HL-60/S4 (cell line): ENCODE measurements around the gene NAMPT.
"Not testable (repeated sequence)": the region's sequence is repeated elsewhere in the genome, so short reads cannot be mapped to it uniquely, and the experiment has no call there.

Source experiments
- in situ Hi-C: fragments of 300-500 bp; cut with MboI; formaldehyde crosslinking; loops from 2 replicates; pipeline ENCODE4 v1.14.3; 2022; ENCODE audit warnings: low sequenced_read_pairs

The NAMPT gene

DNA sequence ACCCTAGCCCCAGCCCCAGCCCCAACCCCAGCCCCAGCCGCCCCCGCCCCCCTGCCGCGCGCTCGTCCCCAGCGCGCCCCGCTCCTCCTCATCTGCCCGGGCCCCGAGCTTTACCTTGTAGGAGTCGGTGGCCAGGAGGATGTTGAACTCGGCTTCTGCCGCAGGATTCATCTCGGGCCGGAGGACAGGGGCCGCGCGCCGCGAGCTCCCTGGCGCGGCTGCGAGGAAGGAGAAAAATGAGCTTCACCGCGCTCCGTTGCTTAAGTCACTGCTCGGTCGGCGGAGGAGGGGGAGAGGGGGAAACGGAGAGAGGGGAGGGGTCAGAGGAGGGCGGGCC is at the start of gene NAMPT:
NAMPT (minus strand) TSS at position 270 of the 337 bp plus-strand sequence; CDS start at position 171, 99 bp downstream.
- in situ Hi-C loops, result no loop called here

DNA sequence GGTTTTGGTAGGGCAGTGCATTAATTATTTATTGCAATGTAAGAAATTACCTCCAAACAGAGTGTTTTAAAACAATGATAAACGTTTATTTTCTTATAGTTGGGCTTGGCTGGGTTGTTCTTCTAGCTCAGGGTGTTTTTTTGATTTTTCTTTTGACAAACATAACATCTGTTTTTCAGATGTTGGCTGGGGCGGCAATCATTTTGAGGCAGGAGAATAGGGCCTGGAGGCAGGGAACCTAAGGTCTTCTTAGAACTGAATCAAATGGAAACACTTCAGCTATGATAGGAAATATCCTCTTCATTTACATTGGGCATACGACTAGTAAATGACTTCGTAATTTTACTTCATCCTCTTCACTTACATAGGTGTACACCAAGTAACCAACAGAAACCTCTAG is 47.4 kb upstream of the NAMPT start:
- in situ Hi-C loops, result no loop called here

DNA sequence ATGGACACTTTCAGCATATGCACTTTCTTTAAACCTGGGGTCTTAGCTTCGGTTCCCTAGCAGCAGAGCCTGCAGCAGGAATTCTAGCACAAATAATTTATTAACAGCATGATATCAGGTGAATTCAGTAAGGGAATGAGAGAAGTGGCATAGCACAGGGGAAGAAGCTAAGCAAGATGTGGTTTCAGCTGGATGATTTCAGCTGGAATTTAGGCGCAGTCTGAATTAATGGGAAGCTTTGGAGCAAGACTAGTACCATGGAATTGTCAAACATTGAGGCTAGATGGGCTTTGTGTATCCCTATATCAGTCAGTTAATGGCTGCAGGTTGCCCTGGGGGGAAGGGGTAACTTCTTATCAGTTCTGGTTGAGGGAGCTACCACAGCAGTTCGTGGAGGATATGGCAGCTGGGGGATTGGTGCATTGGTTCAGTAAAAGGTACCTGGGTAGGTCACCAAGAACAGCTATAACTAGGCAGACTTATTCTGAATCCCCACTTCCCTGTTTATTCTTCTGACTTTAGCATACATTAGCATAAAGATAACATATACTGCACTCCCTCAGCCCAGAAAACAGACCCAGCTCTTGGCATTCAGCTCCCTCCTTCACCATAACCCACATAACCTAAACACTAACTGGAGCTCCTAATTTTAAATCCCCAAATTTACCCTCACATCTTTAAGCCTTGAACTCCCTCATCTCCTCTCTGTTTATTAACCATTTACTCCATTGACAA is 46.8 kb upstream of the NAMPT start:
- in situ Hi-C loops, result no loop called here

DNA sequence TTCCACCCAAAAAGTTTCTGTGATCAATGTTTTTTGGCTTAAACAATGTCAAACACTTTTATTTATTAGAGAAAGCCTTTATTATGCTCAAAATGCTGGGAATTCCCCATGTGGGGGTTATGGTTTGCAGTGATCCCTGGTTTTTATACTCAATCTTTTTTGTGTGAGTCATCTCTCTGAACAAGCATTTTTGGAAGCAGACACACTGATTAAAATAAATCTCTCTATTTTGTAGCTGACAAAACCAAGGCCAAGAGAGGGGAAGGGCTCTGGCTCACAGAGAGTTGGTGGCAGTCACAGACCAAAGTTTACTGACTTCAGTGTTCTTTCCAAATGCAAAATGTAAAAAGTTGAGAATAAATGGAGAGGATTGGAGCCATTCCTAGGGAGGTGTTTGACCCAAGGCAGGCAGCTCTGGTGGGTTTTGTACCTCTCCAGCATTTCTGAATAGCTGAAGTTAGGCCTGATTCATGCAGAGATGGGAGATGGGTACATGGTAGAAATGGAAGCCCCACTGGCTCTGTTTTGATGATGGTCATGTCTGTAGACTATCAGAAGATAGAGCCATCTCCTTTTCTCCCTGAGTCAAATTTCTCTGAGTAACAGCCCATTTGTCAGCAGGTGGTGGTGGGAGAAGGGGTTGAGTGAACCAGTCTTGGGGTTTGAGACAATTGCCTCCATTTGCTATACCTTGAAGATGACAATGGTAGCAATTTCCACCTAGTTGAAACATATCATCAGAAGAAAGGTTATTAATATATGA is 45.4 kb upstream of the NAMPT start:
- in situ Hi-C loops, result no loop called here

DNA sequence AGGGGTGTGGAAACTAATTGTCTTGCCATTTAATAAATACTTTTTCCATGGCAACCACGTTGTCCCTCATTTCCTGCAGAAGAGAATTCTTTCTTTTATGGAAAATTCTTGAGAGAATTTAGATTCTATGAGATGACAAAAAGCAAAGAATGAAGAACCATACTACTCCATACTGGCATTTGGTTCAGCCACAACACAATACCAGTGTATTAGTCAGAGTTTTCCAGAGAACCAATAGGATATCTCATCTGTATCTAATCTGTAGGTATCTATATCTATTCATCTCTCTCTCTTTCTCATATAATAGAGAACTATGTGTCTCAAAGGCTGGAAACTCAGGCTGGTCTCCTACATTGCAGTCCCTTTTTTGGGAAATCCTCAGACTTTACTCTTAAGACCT is 44.6 kb upstream of the NAMPT start:
- in situ Hi-C loops, result no loop called here

DNA sequence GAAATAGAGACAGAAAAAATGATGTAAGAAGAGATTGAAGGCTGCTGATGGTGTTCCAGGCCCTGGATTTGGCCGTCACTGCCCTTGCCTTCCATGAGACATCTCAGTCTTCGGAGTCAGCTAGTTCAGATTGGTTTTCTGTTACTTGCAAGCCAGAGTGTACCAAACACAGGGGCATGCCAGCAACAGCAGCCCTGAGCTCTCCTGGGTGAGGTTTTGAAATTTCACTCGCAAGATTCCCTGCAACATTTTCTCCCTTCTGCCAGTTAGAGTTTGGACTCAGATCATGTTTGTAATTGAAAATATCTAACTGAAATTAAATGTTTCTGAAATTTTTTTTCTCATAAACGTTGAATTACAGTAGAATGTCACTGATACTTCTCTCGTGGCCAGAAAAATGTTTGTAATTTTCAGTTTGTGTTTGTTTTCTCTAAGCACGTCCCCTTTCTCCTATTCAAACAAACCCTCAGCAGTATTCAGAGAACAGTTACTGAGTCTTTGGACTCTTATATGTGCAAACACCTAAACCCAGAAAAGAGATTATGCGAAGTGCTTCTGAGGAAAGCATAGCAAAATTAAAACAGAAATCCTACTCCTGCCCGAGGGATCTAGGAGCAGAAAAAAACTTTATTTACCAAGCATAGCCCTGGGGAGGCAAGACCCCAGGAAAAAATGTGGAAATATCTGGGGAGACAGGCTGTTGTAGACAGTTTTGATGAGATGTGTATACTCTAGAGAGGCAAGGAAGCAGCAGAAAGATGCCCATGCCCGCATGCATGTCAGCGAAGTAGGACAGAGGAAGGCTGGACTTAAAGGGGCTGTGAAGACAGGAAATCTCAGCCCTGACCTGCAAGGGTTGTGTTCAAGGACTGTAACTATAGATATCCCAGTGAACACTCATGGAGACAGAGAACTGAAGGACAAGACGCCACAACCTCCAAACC is 43.0 kb upstream of the NAMPT start:
- in situ Hi-C loops, result no loop called here

DNA sequence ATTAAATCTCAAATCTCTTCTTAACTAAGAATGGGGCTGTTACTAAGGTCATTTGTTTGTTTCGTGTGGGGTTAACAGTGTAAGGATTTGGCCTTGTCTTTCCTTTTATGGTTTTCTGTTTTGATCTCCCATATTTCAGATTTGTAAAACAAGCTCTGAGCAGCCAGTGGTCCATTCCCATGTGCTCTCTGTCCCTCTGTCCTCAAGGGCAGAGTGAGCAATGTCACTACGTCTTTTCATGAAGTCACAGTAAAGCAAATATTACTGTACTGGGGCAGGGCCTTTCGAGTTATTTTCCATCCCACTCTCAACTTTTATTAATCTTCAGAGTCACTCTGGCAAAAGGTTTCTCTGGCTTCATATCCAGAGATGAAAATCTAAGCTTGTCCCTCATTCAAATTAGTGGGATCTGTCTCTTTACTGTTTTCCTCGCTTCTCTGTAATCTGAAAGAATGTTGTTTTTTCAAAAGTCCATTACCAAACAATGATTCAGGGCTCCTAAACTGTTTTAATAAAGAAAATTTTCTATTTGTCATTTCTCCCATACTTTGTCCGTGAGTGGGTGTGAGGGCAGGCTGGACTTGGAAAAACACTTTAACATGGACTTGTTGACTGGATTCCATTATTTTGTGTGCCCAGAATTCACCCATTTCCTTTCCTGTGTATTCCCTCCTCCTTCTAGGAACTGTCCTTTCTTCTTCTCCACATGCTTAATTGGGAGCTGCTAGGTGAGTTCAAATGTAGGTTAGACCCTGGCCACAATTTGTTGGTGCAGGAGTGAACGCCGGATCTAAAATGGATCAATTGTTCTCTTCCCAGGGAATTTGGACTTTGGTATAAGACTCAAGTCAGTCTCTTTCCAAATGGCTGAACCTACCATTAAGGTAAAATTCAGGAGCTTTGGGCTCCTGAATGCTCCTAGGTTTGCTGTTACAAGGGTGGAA is 42.1 kb upstream of the NAMPT start:
- in situ Hi-C loops, result no loop called here

DNA sequence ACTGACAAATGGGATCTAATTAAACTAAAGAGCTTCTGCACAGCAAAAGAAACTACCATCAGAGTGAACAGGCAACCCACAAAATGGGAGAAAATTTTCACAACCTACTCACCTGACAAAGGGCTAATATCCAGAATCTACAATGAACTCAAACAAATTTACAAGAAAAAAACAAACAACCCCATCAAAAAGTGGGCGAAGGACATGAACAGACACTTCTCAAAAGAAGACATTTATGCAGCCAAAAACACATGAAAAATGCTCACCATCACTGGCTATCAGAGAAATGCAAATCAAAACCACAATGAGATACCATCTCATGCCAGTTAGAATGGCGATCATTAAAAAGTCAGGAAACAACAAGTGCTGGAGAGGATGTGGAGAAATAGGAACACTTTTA is 39.7 kb upstream of the NAMPT start:
- in situ Hi-C loops, result not testable (repeated sequence)

DNA sequence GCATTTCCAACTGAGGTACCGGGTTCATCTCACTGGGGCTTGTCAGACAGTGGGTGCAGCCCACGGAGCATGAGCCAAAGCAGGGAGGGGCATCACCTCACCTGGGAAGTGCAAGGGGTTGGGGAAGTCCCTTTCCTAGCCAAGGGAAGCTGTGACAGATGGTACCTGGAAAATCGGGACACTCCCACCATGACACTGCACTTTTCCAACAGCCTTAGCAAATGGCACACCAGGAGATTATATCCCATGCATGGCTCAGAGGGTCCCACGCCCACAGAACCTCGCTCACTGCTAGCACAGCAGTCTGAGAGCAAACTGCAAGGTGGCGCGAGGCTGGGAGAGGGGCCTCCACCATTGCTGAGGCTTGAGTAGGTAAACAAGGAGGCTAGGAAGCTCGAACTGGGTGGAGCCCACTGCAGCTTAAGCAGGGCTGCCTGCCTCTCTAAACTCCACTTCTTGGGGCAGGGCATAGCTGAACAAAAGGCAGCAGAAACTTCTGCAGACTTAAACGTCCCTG is 35.5 kb upstream of the NAMPT start:
- in situ Hi-C loops, result not testable (repeated sequence)

DNA sequence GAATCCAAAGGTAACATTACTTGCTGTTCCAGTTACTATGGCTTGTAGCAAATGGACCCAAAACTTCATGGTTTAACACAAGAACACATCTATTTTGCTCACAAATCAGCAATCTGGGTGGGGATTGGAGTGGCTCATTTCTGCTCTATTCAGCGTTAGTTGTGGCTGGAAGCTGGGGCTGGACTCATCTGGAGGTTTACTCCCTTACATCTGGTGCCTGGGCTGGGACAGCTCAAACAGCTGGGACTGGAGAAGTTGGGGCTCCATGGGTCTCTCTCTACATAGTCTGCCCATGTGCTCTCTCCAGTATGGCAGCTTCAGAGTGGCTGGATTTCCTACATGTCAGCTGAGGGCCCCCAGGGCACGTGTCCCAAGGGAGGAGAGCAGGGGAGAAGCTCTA is 33.7 kb upstream of the NAMPT start:
- in situ Hi-C loops, result no loop called here

DNA sequence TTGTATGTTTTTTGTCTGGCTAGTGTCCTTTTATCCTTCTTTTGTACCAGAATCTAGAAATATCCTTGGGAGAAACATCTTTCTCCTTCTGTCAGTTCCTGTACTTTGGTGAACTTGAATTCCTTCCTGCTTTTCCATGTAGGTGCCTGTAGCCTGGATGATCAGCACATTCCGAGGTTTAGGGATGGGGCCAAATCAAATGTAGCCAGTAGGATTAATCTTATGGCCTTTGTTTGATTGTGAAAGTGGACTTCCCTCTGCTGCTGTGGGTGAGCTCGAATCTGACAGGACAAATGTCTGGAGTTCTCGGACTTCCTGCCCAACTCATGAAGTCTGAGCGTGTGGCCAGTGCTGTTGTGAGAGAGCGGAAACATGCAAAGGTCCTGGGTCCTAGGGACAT is 33.2 kb upstream of the NAMPT start:
- in situ Hi-C loops, result no loop called here

DNA sequence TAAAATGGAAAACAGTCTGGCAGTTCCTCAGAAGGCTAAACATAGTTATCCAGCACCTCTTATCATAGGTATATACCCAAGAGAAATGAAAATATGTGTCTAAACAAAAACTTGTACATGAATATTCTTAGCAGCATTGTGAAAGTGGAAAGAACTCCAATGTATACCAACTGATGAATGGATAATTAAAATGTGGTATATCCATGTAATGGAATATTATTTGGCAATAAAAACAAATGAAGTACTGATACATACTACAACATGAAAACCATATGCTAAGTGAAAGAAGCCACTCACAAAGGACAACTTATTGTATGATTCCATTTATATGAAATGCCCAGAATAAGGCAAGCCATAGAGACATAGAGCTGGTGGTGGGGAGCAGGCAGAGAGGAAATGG is 32.2 kb upstream of the NAMPT start:
- in situ Hi-C loops, result no loop called here

DNA sequence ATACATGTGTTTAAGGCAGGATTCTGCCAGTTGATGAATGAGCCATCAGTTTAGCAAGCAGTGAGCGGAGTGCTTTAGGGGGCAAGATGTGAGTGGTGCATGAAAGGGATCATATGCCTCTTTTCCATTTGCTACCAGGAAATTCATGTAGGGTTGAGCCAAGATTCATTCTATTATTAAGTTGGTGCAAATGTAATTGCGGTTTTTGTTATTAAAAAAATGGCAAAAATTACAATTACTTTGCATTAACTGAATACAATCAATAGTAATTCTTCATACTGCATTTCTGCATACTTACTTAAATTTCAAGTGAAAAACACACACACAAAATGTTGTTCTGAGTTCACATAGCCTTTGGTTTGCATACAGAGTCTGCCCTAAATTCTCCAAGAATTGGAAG is 30.1 kb upstream of the NAMPT start:
- in situ Hi-C loops, result no loop called here

DNA sequence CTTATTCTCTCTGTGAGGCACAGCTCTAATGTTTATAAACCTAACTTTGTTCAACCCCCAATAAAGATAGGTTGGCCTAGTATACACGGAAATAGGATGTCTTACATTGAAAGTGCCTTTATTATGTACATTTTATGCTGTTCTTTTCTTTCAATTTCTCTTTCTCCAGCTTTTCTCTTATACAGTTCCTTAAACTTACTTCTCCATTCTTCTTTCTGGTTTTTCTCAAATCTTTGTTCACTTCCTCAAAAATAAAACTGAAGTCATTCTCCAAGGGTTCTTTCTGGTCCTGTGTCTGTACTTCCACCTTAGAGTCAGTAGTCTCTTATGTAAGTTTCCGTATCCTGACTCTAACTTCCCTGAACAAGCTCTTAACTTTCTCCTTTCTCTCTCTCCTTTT is 29.2 kb upstream of the NAMPT start:
- in situ Hi-C loops, result no loop called here

DNA sequence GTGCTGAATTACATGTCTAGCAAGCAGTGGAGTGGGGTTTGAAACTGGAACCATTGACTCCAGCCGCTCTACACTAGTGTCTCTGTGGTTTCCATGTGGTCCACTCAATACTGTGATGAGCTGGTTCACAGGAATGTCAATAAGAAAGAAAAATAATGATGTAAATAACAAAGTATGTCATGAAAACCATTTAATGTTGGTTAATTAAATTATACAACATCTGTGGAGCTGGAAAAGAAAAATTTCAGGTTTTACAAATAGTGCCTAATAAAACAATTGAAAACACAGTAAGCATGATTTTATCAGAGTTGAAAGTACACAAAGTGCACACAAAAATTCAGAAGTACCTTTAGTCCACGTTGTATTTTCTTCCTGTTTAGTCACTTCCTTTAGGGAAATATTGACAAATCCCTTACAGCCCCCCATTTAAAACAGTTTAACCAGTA is 28.7 kb upstream of the NAMPT start:
- in situ Hi-C loops, result no loop called here

DNA sequence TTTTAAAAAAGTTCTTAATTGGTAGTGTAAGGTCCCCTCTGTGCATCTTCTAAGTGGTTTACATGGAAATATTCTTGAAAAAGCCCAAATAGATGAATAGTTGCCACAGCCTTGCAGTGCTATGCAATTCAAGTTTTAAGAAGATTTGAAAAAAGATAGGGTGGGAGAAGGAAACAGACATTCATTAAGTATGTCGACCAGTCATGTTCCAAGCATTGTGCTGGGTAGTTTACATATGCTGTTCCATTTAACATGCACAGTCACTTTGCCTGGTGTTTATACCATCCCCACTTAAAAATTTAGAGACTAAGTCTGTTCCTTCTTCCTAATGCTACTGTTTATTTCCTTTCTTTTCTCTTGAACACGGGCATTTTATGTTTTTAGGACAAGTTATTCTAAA is 28.1 kb upstream of the NAMPT start:
- in situ Hi-C loops, result no loop called here

DNA sequence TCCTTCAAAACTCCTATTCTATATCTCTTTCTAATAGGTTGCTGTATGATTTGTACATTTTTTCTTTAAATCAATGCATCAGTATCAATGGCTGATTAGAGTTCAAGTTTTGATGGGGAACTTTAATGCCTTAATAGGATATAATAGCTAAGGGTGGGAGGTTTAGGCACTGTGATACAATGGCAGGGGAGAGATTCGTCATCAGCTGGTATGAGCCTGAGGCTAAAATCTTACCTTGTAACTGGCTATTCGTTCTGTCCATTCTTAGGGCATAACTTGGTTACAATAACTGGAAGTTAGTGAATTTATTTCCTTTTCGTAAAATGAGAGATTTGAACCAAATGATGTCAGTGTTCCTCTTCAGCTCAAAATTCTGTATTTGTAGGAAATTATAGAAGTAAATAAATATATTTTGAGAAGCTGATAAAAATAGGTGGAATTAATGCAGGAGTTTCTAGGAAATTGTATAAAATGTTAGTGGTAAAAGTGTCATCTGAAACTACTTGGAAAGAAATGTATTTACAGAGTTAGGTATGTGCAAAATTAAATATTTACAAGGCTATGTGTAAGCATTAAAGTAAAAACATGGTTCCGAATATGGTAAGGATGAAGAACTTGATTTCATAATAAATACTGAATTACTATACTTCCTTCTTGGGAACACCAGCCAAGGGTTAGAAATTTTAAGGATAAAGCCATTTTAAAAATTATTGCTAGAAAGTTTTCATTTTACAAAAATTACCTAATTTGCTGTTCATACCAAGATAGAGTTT is 27.5 kb upstream of the NAMPT start:
- in situ Hi-C loops, result no loop called here

DNA sequence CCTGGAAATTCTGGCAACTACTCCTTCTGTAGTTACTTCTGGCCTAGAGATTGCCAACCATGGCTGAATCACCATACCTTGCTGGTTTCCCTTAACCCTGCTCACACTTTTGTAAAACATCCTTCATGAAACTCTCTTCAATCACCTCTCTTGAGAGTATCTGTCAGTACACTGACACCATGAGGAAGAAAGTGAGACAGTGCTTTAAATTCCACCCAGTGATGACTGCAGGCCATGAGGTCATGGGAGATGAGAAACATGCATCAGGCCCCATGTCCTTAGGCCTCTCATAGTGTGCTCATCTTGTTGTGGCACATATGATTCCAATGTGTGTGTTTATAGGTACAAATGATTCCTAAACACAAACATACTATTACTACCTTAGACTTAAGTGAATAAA is 24.6 kb upstream of the NAMPT start:
- in situ Hi-C loops, result no loop called here

DNA sequence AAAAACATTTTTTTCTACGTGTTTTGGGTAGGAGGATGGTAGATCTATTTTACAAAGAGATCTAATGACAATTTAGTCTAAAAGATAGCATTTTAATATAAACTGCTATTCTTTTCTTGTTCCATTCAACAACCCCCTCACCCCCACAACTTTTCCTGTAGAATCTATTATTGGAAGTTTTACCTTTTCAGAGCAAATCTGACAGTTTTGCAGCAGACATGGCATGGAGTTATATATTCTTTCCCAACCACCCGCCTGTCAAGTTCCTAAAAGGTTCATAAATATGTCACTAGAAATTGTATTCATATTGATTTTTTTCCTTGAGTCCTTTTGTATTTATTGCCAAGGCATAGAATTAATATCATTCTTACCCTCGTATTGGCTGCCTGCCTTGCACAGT is 21.5 kb upstream of the NAMPT start:
- in situ Hi-C loops, result no loop called here
